Keratinocyte (primary cell): ENCODE results near the gene SERPINA10. TPM values are rescaled to one million over a fixed set of nuclear protein-coding genes. Genes with fewer than 3 reads are reported as not detected.

ENCODE experiments used
- DNase-seq: peaks from one replicate; pipeline ENCODE4 v3.0.0-alpha.2; 2011; ENCODE audit warnings: low read depth, missing footprints, low spot score
- FAIRE-seq: peaks from 2 replicates; lab custom pipeline; 2011; peaks lifted over from hg19 to GRCh38; lab: Jason Lieb, UNC
- H2AFZ ChIP-seq: 2 replicates; pipeline ENCODE4 v1.6.0; 2012; ENCODE audit warnings: low read length, control low read depth, inconsistent platforms; ENCODE audit not compliant: control insufficient read depth
- H3K27ac ChIP-seq: 2 replicates; pipeline ENCODE4 v1.5.1; 2011; ENCODE audit warnings: low read length; ENCODE audit not compliant: control insufficient read depth, insufficient read depth
- H3K27me3 ChIP-seq: 3 replicates; pipeline ENCODE4 v1.6.0; 2011; ENCODE audit warnings: low read length; ENCODE audit not compliant: control insufficient read depth, insufficient read depth; ENCODE audit errors: extremely low read depth
- H3K36me3 ChIP-seq, 2 experiments: 2 replicates in 1 of 2; 3 replicates in 1 of 2; pipeline ENCODE4 v1.5.1; 2011; ENCODE audit warnings: low read length in 2 of 2, mild to moderate bottlenecking in 1 of 2; ENCODE audit not compliant: control insufficient read depth in 2 of 2, insufficient read depth in 2 of 2; ENCODE audit errors: extremely low read depth in 1 of 2
- H3K4me1 ChIP-seq: 3 replicates; pipeline ENCODE4 v1.5.1; 2011; ENCODE audit warnings: low read length; ENCODE audit not compliant: control insufficient read depth, insufficient read depth; ENCODE audit errors: extremely low read depth
- H3K4me2 ChIP-seq: 3 replicates; pipeline ENCODE4 v1.6.0; 2011; ENCODE audit warnings: low read depth, low read length; ENCODE audit not compliant: control insufficient read depth, insufficient read depth; ENCODE audit errors: extremely low read depth
- H3K4me3 ChIP-seq, 3 experiments: fragments of 200-600 bp in 1 of 3; sonication (generic) in 1 of 3; 2 replicates in 2 of 3; 3 replicates in 1 of 3; pipeline ENCODE4 v1.5.1; 2011 to 2016; ENCODE audit warnings: low read length in 3 of 3, mild to moderate bottlenecking in 3 of 3, control low read depth in 2 of 3, inconsistent platforms in 1 of 3, low read depth in 1 of 3, mixed read lengths in 1 of 3, mixed run types in 1 of 3, moderate library complexity in 1 of 3; ENCODE audit not compliant: control insufficient read depth in 2 of 3, insufficient read depth in 2 of 3; ENCODE audit errors: extremely low read depth in 1 of 3
- H3K79me2 ChIP-seq: 2 replicates; pipeline ENCODE4 v1.6.0; 2012; ENCODE audit warnings: low read length; ENCODE audit not compliant: control insufficient read depth, insufficient read depth
- H3K9ac ChIP-seq: 3 replicates; pipeline ENCODE4 v1.6.0; 2011; ENCODE audit warnings: low read length; ENCODE audit not compliant: control insufficient read depth, insufficient read depth; ENCODE audit errors: extremely low read depth
- H3K9me1 ChIP-seq: 3 replicates; pipeline ENCODE4 v1.6.0; 2011; ENCODE audit warnings: low read length; ENCODE audit not compliant: control insufficient read depth, insufficient read depth; ENCODE audit errors: extremely low read depth
- H3K9me3 ChIP-seq: 2 replicates; pipeline ENCODE4 v1.5.1; 2012; ENCODE audit warnings: low read depth, low read length; ENCODE audit not compliant: control insufficient read depth
- H4K20me1 ChIP-seq: 3 replicates; pipeline ENCODE4 v1.6.0; 2011; ENCODE audit warnings: low read length; ENCODE audit not compliant: control insufficient read depth, insufficient read depth; ENCODE audit errors: extremely low read depth
- EZH2 ChIP-seq: IDR thresholded peaks from one replicate; pipeline ENCODE4 v1.6.1; 2012; ENCODE audit warnings: inconsistent platforms, mild to moderate bottlenecking, low read length, moderate library complexity
- dilution Hi-C: fragments of 300-500 bp; cut with MboI; formaldehyde crosslinking; loops from one replicate; pipeline ENCODE4 v1.7.0; 2020; ENCODE audit warnings: low sequenced_read_pairs; ENCODE audit not compliant: extremely low pct_ligation_motif_present
- polyA minus RNA-seq, 3 experiments: library from RNA; depleted of rRNA, polyadenylated mRNA; stranded (reverse); fragments of >200 nt; gene quantifications; 1 replicate in 1 of 3; 2 replicates in 1 of 3; 3 replicates in 1 of 3; pipeline ENCODE4 v1.2.3, GENCODE V29; 2011
- polyA plus RNA-seq, 5 experiments: library from polyadenylated mRNA; depleted of rRNA in 3 of 5; stranded (reverse) in 3 of 5; stranded (forward) in 1 of 5; unstranded in 1 of 5; fragments of >200 nt; gene quantifications; 1 replicate in 1 of 5; 2 replicates in 3 of 5; 3 replicates in 1 of 5; pipeline versions ENCODE4 v1.2.1 to v1.2.3, GENCODE V29; 2011 to 2012; ENCODE audit warnings: missing spikeins in 2 of 5, low read depth in 1 of 5, low replicate concordance in 1 of 5
- TF ChIP-seq, protein P1 (sequence below), 3 experiments: IDR thresholded peaks in 1 of 3; conservative IDR thresholded peaks in 1 of 3; optimal IDR thresholded peaks in 1 of 3; 2 replicates in 2 of 3; 3 replicates in 1 of 3; pipeline versions ENCODE3 to v1.5.1; 2011; ENCODE audit warnings: low read length in 3 of 3, mild to moderate bottlenecking in 3 of 3, moderate library complexity in 2 of 3, control low read depth in 1 of 3, inconsistent platforms in 1 of 3; ENCODE audit not compliant: insufficient read depth in 2 of 3; ENCODE audit errors: extremely low read depth in 1 of 3

Gene SERPINA10, protein sequence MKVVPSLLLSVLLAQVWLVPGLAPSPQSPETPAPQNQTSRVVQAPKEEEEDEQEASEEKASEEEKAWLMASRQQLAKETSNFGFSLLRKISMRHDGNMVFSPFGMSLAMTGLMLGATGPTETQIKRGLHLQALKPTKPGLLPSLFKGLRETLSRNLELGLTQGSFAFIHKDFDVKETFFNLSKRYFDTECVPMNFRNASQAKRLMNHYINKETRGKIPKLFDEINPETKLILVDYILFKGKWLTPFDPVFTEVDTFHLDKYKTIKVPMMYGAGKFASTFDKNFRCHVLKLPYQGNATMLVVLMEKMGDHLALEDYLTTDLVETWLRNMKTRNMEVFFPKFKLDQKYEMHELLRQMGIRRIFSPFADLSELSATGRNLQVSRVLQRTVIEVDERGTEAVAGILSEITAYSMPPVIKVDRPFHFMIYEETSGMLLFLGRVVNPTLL
- polyA plus RNA-seq: not detected in 3 replicates
- not detected for polyA plus RNA-seq (2011; ENCODE audit: low read depth)
- polyA plus RNA-seq (2011; cell fraction: cytosol; rRNA removed): not detected in 2 replicates
- polyA plus RNA-seq (2011; cell fraction: nucleus; rRNA removed): not detected in 2 replicates
- 0.03 and 0.21 TPM in 2 replicates for polyA plus RNA-seq (2012; ENCODE audit: low replicate concordance)
- polyA minus RNA-seq: not detected in 3 replicates
- not detected for polyA minus RNA-seq (2011; cell fraction: cytosol; rRNA and poly(A)+ RNA removed)
- polyA minus RNA-seq (2011; cell fraction: nucleus; rRNA and poly(A)+ RNA removed): not detected in 2 replicates

DNA sequence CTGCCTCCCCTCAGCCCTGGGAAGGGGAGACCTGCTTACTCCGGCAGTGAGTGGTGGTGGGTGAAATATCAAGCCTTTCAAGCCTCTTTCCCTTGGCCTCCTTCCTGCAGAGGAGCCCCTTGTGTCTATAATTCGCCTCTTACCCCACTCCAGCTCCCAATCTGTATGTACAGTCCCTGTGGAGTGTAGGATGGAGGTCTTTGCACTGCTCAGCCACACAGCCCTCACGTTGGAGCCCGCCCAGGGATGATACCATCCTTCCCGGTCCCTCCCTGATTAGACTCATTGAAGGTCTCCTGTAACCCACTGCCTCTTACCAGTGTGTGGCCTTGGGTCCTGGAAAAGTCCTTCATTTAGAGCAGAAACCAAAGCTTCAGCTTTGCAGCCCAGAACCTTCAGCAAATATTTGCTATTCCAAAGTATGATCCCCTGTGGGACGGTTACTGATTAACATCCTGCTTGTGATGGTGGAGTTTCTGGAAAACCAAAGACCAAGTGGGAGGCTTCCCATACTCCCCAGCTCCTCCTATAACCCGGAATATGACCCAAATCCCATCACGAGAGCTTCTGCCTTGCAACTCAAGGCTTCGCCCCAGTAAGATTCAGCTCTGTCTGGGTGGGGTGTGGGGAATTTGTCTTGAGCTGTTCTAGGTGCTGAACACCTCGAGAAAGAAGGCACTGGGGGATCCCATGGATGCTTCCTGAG is at the start of gene SERPINA10:
Gene SERPINA10, minus strand, starts transcription at position 397 of the 706 bp plus-strand sequence. CDS start 2,675 bp downstream, outside the sequence.
- H3K4me2 ChIP-seq: no peak within 1 kb of the TSS
- H3K9me1 ChIP-seq: no peaks in the 10 kb centered on the region
- no peak within 1 kb of the TSS for H3K9ac ChIP-seq
- no peak within 1 kb of the TSS for H3K4me3 ChIP-seq
- H3K36me3 ChIP-seq: no peaks in the 10 kb centered on the region
- no peaks in the 10 kb centered on the region for H3K27me3 ChIP-seq
- TF ChIP-seq EZH2: no peak
- TF ChIP-seq, protein P1, sequence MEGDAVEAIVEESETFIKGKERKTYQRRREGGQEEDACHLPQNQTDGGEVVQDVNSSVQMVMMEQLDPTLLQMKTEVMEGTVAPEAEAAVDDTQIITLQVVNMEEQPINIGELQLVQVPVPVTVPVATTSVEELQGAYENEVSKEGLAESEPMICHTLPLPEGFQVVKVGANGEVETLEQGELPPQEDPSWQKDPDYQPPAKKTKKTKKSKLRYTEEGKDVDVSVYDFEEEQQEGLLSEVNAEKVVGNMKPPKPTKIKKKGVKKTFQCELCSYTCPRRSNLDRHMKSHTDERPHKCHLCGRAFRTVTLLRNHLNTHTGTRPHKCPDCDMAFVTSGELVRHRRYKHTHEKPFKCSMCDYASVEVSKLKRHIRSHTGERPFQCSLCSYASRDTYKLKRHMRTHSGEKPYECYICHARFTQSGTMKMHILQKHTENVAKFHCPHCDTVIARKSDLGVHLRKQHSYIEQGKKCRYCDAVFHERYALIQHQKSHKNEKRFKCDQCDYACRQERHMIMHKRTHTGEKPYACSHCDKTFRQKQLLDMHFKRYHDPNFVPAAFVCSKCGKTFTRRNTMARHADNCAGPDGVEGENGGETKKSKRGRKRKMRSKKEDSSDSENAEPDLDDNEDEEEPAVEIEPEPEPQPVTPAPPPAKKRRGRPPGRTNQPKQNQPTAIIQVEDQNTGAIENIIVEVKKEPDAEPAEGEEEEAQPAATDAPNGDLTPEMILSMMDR (optimal IDR thresholded peaks at IDR 0.05 in 1 of 3, IDR thresholded peaks at IDR 0.05 in 1 of 3, conservative IDR thresholded peaks at IDR 0.05 in 1 of 3; ENCODE audit: extremely low read depth in 1 of 3, insufficient read depth in 2 of 3, low read length in 3 of 3): no peak
- no peaks in the 10 kb centered on the region for H3K4me1 ChIP-seq
- FAIRE-seq: no peak
- H3K9me3 ChIP-seq: no peaks in the 10 kb centered on the region
- H2AFZ ChIP-seq: no peak within 1 kb of the TSS
- H3K79me2 ChIP-seq: no peaks in the 10 kb centered on the region
- H4K20me1 ChIP-seq: no peaks in the 10 kb centered on the region
- H3K27ac ChIP-seq: no peak within 1 kb of the TSS
- no peak for DNase-seq
- dilution Hi-C loops: no loop called here

DNA sequence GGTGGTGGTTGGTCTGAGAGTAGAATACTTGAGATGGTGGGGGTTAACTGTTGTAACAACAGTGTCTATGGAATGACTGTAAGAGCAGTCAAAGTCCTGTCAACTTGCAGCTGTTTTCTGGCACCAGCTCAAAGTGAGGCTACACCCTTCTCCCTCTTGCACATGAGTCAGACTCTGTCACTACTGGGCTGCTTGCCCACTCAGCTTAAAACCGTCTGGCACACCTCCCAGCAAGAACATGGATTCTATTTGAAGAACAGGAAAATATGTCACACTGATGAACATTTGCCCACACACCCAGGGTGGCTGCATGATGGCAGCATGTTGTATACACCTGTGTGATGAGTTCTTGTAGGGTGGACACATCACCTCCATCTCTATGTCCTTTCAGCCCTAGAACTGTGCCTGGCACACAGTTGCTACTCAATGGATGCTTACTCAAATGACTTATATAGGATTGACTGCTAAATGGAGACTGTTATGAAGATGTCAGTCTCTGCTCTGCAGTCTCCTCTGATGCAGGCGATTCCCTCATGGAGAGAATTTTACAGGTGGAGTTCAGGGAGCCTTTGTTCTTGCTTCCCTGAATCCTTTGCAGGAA is 49.4 kb upstream of the SERPINA10 start:
- no peak overlapping the region for H3K9ac ChIP-seq
- H3K9me3 ChIP-seq: no peaks in the 10 kb centered on the region
- H3K4me2 ChIP-seq: peak overlapping the region; percentile 51
- dilution Hi-C loops: no loop called here
- no peaks in the 10 kb centered on the region for H3K36me3 ChIP-seq
- peak; percentile 95 for FAIRE-seq
- DNase-seq: peak; percentile 96
- peaks cover 7% of the 10 kb centered on the region for H3K27me3 ChIP-seq
- no peaks in the 10 kb centered on the region for H3K9me1 ChIP-seq
- TF ChIP-seq EZH2: no peak
- TF ChIP-seq, protein P1 (optimal IDR thresholded peaks at IDR 0.05 in 1 of 3, IDR thresholded peaks at IDR 0.05 in 1 of 3, conservative IDR thresholded peaks at IDR 0.05 in 1 of 3; ENCODE audit: extremely low read depth in 1 of 3, insufficient read depth in 2 of 3, low read length in 3 of 3): no peak
- no peak overlapping the region for H2AFZ ChIP-seq
- peak overlapping the region in 1 of 3 experiments; percentile 11 for H3K4me3 ChIP-seq
- H3K79me2 ChIP-seq: no peaks in the 10 kb centered on the region
- peaks cover 29% of the 10 kb centered on the region for H3K4me1 ChIP-seq
- H3K27ac ChIP-seq: peak overlapping the region; percentile 56
- no peaks in the 10 kb centered on the region for H4K20me1 ChIP-seq
